Lower lobe of right lung (tissue), 2 donors: ENCODE measurements around the gene DIAPH3. TPM values are rescaled to one million over a fixed set of nuclear protein-coding genes. Genes with fewer than 3 reads are reported as not detected.

ENCODE experiments used
- ATAC-seq, 2 donors: fragments of 200-7000 bp; cut with Tn5 transposase; one replicate each; pipeline ENCODE4 v1.9.1; 2020 to 2022; ENCODE audit warnings: mild to moderate bottlenecking in 2 of 2, moderate library complexity in 2 of 2
- DNase-seq: peaks from one replicate; pipeline ENCODE4 v3.0.0-alpha.2; 2020
- H3K27ac ChIP-seq: fragments of 200-600 bp; one replicate; pipeline ENCODE4 v1.8.0; 2022
- H3K27me3 ChIP-seq: fragments of 200-600 bp; one replicate; pipeline ENCODE4 v1.8.0; 2022; ENCODE audit warnings: low read depth
- H3K36me3 ChIP-seq: fragments of 200-600 bp; one replicate; pipeline ENCODE4 v1.8.0; 2022; ENCODE audit warnings: mild to moderate bottlenecking
- H3K4me1 ChIP-seq: fragments of 200-600 bp; one replicate; pipeline ENCODE4 v1.8.0; 2022
- H3K4me3 ChIP-seq: fragments of 200-600 bp; one replicate; pipeline ENCODE4 v1.8.0; 2022; ENCODE audit warnings: mild to moderate bottlenecking
- H3K9me3 ChIP-seq: fragments of 200-600 bp; one replicate; pipeline ENCODE4 v1.8.0; 2022
- intact Hi-C: fragments of 100-400 bp; cut with DNase I; formaldehyde crosslinking; loops from one replicate; pipeline ENCODE4 v1.11.0; 2022
- total RNA-seq: library from RNA; stranded (reverse); fragmentation: NEBNext Ultra II Directional; extraction: Animal tissue kit (Norgen Biotek cat#: 25700); gene quantifications from one replicate; pipeline ENCODE4 v1.2.1, GENCODE V29; 2021
- TF ChIP-seq, protein P1 (sequence below): fragments of 200-600 bp; IDR thresholded peaks from one replicate; pipeline ENCODE4 v1.8.0; 2022; ENCODE audit warnings: antibody characterized with exemption, mild to moderate bottlenecking
- donor health status: DM: no; HTN: yes; CAD: no; lungs with severe emphysema.

Gene DIAPH3
- total RNA-seq, 1 donor from 2014 or later = 3.2 TPM

DNA sequence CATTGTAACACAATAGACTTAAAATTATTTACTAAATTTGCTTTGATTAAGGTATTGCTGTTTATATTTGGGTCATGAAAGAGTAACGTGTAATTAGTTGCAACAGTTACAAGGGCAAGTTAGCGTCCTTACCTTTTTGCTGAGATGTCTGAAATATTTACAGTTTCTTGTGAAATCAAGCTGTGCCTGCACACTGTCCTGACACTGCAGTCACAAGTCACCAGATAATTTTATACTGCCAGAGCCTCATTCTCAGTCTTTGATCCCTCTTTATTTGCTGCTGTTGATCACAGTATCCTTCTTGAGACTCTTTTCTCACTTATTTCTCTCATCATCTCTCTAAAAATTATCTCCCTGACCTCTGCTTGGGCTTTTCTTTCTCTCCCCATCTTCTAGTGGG, 8.4 kb upstream of the DIAPH3 start:
- no peak for ATAC-seq
- no peaks in the 10 kb centered on the region for H3K36me3 ChIP-seq
- H3K4me3 ChIP-seq = no peak overlapping the region
- H3K4me1 ChIP-seq = no peaks in the 10 kb centered on the region
- TF ChIP-seq, protein P1, sequence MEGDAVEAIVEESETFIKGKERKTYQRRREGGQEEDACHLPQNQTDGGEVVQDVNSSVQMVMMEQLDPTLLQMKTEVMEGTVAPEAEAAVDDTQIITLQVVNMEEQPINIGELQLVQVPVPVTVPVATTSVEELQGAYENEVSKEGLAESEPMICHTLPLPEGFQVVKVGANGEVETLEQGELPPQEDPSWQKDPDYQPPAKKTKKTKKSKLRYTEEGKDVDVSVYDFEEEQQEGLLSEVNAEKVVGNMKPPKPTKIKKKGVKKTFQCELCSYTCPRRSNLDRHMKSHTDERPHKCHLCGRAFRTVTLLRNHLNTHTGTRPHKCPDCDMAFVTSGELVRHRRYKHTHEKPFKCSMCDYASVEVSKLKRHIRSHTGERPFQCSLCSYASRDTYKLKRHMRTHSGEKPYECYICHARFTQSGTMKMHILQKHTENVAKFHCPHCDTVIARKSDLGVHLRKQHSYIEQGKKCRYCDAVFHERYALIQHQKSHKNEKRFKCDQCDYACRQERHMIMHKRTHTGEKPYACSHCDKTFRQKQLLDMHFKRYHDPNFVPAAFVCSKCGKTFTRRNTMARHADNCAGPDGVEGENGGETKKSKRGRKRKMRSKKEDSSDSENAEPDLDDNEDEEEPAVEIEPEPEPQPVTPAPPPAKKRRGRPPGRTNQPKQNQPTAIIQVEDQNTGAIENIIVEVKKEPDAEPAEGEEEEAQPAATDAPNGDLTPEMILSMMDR = no peak
- no peak overlapping the region for H3K27ac ChIP-seq
- no peaks in the 10 kb centered on the region for H3K9me3 ChIP-seq
- H3K27me3 ChIP-seq = peaks cover 3% of the 10 kb centered on the region
- DNase-seq = no peak
- intact Hi-C loops = no loop called here

GRCh38 chr13:60170414-60170813, 6.7 kb upstream of the DIAPH3 start:
- Histone ChIP-seq H3K27ac (no peak overlapping the region), H3K4me1 (no peaks in the 10 kb centered on the region), H3K36me3 (no peaks in the 10 kb centered on the region), H3K4me3 (no peak overlapping the region), H3K27me3 (peaks cover 3% of the 10 kb centered on the region), H3K9me3 (no peaks in the 10 kb centered on the region)
- ATAC-seq (no peak), DNase-seq (no peak)
- TF ChIP-seq, protein P1 = no peak
- intact Hi-C loops = no loop called here

DNA sequence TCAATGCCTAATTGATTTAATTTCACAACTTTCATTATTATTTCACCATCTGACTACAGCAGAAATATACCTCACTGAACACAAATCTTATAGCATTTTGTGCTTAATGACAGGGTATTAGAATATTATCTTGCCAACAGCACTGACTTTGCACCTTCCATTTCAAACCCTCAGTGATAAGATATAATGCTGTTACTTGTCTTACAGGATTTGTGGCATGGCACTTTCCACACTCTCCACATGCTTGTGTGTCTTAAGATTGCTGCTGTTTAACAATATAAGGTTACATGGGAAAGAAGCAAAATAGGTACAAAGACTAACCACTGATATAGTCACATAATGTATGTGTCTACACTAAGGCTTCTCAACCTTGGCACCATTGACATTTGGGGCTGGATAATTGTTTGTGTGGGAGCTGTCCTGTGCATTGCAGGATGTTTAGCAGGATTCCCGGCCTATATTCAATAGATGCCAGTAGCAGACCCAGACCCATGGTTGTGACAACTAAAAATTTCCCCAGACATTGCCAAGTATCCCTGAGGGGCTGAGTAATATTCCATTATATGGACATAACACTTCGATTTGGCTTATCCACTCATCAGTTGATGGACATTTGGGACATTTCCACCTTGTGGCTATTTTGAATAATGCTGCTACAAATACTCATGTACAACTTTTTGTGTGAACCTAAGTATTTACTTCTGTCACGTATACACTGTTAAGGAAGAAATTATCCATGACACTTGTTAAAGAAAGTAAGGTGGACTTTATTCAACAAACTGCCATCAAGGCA, 5.7 kb upstream of the DIAPH3 start:
- no peak for DNase-seq
- TF ChIP-seq, protein P1 = no peak
- no peaks in the 10 kb centered on the region for H3K36me3 ChIP-seq
- peaks cover 2% of the 10 kb centered on the region for H3K27me3 ChIP-seq
- no peak overlapping the region for H3K27ac ChIP-seq
- H3K9me3 ChIP-seq = no peaks in the 10 kb centered on the region
- peaks cover 8% of the 10 kb centered on the region for H3K4me1 ChIP-seq
- no peak for ATAC-seq
- H3K4me3 ChIP-seq = no peak overlapping the region
- intact Hi-C loops = no loop called here

GRCh38 chr13:60167121-60167520, 3.4 kb upstream of the DIAPH3 start:
- DNase-seq = no peak
- H3K27ac ChIP-seq = no peak overlapping the region
- TF ChIP-seq, protein P1 = no peak
- ATAC-seq = no peak
- intact Hi-C loops = no loop called here
- peaks cover 17% of the 10 kb centered on the region for H3K4me1 ChIP-seq
- no peaks in the 10 kb centered on the region for H3K9me3 ChIP-seq
- no peak overlapping the region for H3K4me3 ChIP-seq
- no peaks in the 10 kb centered on the region for H3K36me3 ChIP-seq
- no peaks in the 10 kb centered on the region for H3K27me3 ChIP-seq

- Histone ChIP-seq H3K27ac (no peak overlapping the region), H3K9me3 (no peaks in the 10 kb centered on the region), H3K27me3 (no peaks in the 10 kb centered on the region), H3K4me3 (no peak overlapping the region), H3K4me1 (peaks cover 17% of the 10 kb centered on the region), H3K36me3 (no peaks in the 10 kb centered on the region)
- ATAC-seq = no peak
- TF ChIP-seq, protein P1 = no peak
- DNase-seq = no peak
- intact Hi-C loops = no loop called here
Observed at GRCh38 chr13:60165391-60166099, 1.8 kb upstream of the DIAPH3 start.
